Motor neuron (in vitro differentiated cells): ENCODE results near the gene LIMS4. TPM values are rescaled to one million over a fixed set of nuclear protein-coding genes. Genes with fewer than 3 reads are reported as not detected.
"Not testable (repeated sequence)": the region's sequence is repeated elsewhere in the genome, so short reads cannot be mapped to it uniquely, and the experiment has no call there.

Experiments used
- ATAC-seq, 8 experiments: fragments of 200-7000 bp; cut with Tn5 transposase; replicated peaks in 6 of 8; 2 replicates each; pipeline ENCODE4 v1.8.0; 2021; ENCODE audit warnings: mild to moderate bottlenecking in 8 of 8, moderate library complexity in 8 of 8
- H3K27ac ChIP-seq, 2 donors: fragments of 250-450 bp; sonication (Bioruptor Pico); 2 replicates each; pipeline ENCODE4 v1.9.0; 2021; ENCODE audit warnings: antibody characterized with exemption in 2 of 2, mild to moderate bottlenecking in 2 of 2, moderate library complexity in 1 of 2
- H3K4me1 ChIP-seq, 2 donors: fragments of 250-450 bp; sonication (Bioruptor Pico); replicated peaks in 1 of 2; 2 replicates each; pipeline ENCODE4 v1.6.1; 2021; ENCODE audit warnings: antibody characterized with exemption in 2 of 2, mild to moderate bottlenecking in 2 of 2, moderate library complexity in 1 of 2
- H3K4me3 ChIP-seq, 5 donors: fragments of 250-450 bp; sonication (Bioruptor Pico); 2 replicates each; pipeline ENCODE4 v1.9.0; 2021; ENCODE audit warnings: antibody characterized with exemption in 5 of 5, mild to moderate bottlenecking in 5 of 5, moderate library complexity in 4 of 5
- WGBS, 10 experiments: fragments of 450-650 bp; shearing (Covaris generic); methylation state at CpG; one replicate each; pipeline ENCODE4 v1.0.0; 2022; 5-methylcytosine and 5-hydroxymethylcytosine counted together
- in situ Hi-C, 9 experiments: fragments of 400-800 bp; cut with MboI; loops; one replicate each; pipeline ENCODE4 v1.15.0; 2021; ENCODE audit warnings: low sequenced_read_pairs in 9 of 9, low pct_unique_long_range_greater_than_20kb in 2 of 9; ENCODE audit not compliant: unreplicated experiment in 9 of 9
- total RNA-seq, 8 experiments: library from RNA; unstranded; fragments of 300-600 nt; gene quantifications; 2 replicates each; pipeline versions ENCODE4 v1.2.3 to v1.2.4, GENCODE V29; 2022

The LIMS4 gene
- total RNA-seq = 1 to 10 TPM in 3 of 8 experiments, under 1 TPM in 5; 0.21 to 4.1 (median 0.71) TPM

GRCh38 chr2:110472171-110473058 lies at the start of gene LIMS4:
TSS of gene LIMS4 (minus strand) at chr2:110472816. CDS start at chr2:110472778, 38 bp downstream.
- in situ Hi-C loops, H3K4me1 ChIP-seq, H3K4me3 ChIP-seq, H3K27ac ChIP-seq: not testable (repeated sequence)
- peak in 7 of 8 experiments; percentile 10 to 93 (median 89) for ATAC-seq
- WGBS, 10 experiments = no CpG with 5 or more reads among the region's 29 CpGs

DNA sequence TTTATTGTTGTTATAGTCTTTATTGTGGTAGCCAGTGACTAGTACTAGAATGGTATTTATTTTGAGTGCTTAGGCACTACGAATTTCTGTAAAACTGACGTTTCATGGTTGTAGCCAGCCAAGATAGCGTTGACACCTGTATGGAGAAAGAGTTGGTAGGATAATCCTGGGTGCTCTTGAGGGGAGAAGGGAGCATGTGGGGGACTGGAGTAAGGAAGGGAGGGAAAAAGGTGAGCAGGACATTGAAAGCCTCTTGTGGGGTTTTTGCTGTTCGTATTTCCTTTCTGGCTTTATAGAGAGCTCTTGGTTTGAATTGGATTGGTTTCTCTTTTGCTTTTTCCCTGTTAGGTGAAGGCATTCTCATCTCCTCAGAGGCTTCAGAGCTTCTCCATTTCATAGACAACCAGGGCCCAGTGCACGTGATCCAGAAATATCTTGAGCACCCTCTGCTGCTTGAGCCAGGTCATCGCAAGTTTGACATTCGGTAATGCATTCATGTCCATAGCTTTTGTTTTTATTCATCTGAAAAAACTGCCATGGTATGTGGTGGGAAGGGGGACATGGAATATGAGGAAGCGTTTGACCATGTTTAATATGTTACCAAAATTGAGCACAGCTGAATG lies 27.2 kb upstream of the LIMS4 start:
- H3K4me3 ChIP-seq, H3K4me1 ChIP-seq, H3K27ac ChIP-seq, in situ Hi-C loops: not testable (repeated sequence)
- no CpG with 5 or more reads among the region's 8 CpGs for WGBS, 10 experiments
- peak in 3 of 8 experiments; percentile 73 to 91 (median 90) for ATAC-seq

- H3K27ac ChIP-seq, H3K4me1 ChIP-seq, in situ Hi-C loops, H3K4me3 ChIP-seq: not testable (repeated sequence)
- ATAC-seq = peak in 1 of 8 experiments; percentile 51
- WGBS, 10 experiments = no CpG with 5 or more reads among the region's 6 CpGs
These were observed 23.4 kb upstream of the LIMS4 start for GRCh38 chr2:110496027-110496426.

DNA sequence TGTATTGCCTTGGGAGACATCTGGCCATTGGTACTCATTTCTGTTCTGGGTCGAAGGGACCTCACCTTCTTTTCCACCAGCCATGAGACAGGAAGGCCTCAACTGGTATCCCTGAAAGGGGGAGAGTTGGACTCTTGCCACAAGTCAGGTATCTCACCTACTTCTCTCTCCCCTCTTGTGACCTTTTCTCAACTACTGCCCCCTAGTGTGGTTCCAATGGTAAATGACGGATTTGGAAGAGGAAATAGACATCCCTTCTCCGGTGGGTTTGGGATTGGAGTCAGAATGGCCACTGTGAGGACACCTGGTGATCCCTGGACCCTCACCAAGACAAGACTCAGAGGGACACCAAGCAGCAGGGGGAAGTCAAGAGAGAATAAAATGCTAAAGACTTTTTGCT lies 21.9 kb upstream of the LIMS4 start:
- no CpG with 5 or more reads among the region's 3 CpGs for WGBS, 10 experiments
- ATAC-seq, in situ Hi-C loops, H3K4me1 ChIP-seq, H3K27ac ChIP-seq, H3K4me3 ChIP-seq: not testable (repeated sequence)

DNA sequence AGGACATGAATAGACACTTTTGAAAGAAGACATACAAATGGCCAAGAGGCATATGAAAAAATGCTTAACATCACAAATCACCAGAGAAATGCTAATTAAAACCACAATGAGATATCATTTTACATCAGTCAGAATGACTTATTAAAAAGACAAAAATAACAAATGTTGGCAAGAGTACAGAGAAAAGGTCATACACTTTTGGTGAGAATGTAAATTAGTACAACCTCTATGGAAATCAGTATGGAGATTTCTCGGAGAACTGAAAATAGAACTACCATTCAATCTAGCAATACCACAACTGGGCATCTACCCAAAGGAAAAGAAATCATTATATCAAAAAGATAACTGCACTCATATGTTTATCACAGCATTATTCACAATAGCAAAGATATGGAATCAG lies 16.4 kb upstream of the LIMS4 start:
- H3K4me3 ChIP-seq, H3K27ac ChIP-seq, H3K4me1 ChIP-seq, in situ Hi-C loops: not testable (repeated sequence)
- ATAC-seq = peak in 3 of 8 experiments; percentile 62 to 91 (median 91)
- no CpG with 5 or more reads among the region's 1 CpG for WGBS, 10 experiments

DNA sequence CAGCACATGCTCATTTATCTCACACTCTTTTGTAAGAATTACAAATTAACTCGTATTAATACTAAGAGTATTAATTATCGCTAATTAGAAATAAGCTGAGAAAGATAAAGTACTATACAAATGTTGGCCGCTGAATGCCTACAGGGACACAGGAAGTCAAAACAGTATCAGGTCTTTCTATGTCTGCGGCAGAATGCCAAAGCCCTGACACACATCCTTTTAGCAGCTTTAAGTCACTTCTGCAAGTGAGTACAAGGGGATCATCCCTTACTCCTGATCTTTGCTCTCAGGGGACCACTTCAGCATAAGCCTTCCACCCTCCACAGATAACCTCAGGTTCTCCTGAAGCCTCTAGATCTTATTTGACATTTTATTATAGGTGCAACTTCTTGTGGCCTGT lies 10.1 kb upstream of the LIMS4 start:
- ATAC-seq, H3K4me3 ChIP-seq, H3K4me1 ChIP-seq, in situ Hi-C loops, H3K27ac ChIP-seq: not testable (repeated sequence)
- no CpG with 5 or more reads among the region's 4 CpGs for WGBS, 10 experiments

DNA sequence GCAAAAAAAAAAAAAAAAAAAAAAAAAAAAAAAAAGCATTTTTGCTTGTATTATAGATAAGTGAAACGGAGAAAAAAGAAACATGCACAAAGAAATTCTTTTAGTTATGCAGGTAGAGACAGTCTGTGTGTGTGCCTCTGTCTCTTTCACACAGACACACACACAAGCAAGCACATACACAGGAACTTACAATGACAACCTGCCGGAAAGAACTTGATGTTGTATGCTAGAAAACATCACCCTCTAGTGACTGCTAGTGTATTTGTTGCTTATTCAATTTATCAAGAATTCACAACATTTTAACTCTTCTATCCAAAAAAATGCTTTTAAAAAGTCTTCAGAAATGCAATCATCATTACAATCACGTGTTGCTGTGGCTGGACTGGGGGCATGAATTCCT lies 8.6 kb upstream of the LIMS4 start:
- peak in 4 of 8 experiments; percentile 27 to 75 (median 58) for ATAC-seq
- in situ Hi-C loops, H3K4me1 ChIP-seq, H3K27ac ChIP-seq, H3K4me3 ChIP-seq: not testable (repeated sequence)
- no CpG with 5 or more reads among the region's 3 CpGs for WGBS, 10 experiments

- ATAC-seq, in situ Hi-C loops, H3K4me3 ChIP-seq, H3K4me1 ChIP-seq, H3K27ac ChIP-seq: not testable (repeated sequence)
- WGBS, 10 experiments = no CpG with 5 or more reads among the region's 4 CpGs
These were observed 7.5 kb upstream of the LIMS4 start for GRCh38 chr2:110480084-110480483.

DNA sequence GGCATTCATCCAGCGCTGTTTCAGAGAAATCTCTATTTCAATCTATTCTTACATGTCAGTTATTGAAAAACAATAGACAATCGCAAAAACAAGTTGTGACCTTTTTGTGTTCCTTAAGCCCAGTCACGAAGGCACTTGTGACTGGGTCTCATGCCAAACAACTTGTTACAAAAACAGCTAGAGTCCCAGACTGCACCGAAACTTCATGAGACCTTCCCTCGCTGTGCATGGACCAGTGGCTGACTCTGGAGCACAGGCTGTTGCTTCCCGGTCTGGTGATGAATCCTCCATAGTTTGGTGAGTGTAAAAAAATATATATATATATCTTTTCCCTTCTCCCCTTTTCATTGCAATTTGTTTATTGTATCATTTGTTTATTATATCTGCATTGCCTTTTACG lies 4.8 kb upstream of the LIMS4 start:
- in situ Hi-C loops, ATAC-seq, H3K27ac ChIP-seq, H3K4me3 ChIP-seq, H3K4me1 ChIP-seq: not testable (repeated sequence)
- no CpG with 5 or more reads among the region's 7 CpGs for WGBS, 10 experiments

DNA sequence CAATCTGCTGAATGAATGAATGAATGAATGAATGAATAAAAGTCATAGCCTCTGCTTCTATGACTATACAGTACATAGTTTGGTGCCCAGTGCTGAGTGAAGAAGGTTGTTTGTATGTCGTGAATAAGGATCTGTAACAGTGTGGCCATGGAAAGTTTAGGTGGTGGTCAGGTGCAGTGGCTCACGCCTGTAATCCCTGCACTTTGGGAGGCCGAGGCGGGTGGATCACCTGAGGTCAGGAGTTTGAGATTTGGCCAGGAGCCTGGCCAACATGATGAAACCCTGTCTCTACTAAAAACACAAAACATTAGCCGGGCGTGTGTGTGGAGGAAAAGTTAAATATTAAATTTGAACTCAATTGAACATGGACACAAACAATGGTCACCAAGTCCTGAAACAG lies 4.3 kb upstream of the LIMS4 start:
- H3K4me3 ChIP-seq, in situ Hi-C loops, H3K4me1 ChIP-seq, H3K27ac ChIP-seq, ATAC-seq: not testable (repeated sequence)
- no CpG with 5 or more reads among the region's 6 CpGs for WGBS, 10 experiments

GRCh38 chr2:110475627-110476359 lies 3.2 kb upstream of the LIMS4 start:
- in situ Hi-C loops, ATAC-seq: not testable (repeated sequence)
- no CpG with 5 or more reads among the region's 3 CpGs for WGBS, 10 experiments

DNA sequence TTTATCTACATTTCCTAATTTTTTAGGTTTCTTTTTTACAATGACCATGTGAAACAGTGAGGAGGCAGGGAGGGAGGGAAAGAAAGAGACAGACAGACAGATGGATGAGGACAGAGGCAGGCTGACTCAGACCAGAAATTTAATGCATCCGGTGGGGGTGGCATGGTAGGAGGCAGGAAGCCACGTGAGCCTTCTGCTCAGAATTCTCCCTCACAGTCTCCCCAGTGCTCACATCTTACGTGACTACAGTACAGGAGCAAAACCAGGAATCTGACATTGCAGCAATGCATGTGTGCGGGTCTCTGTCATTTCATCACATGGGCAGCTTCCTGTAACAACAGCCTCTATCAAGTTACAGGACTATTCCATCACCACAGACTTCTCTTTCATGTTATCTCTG lies 2.3 kb upstream of the LIMS4 start:
- H3K27ac ChIP-seq, H3K4me3 ChIP-seq, H3K4me1 ChIP-seq, in situ Hi-C loops: not testable (repeated sequence)
- ATAC-seq = peak; percentile 32 to 92 (median 64)
- no CpG with 5 or more reads among the region's 4 CpGs for WGBS, 10 experiments

More at GRCh38 chr2:110475627-110476359, 3.2 kb upstream of the LIMS4 start:
- H3K4me1 ChIP-seq, H3K4me3 ChIP-seq, H3K27ac ChIP-seq: not testable (repeated sequence)

DNA sequence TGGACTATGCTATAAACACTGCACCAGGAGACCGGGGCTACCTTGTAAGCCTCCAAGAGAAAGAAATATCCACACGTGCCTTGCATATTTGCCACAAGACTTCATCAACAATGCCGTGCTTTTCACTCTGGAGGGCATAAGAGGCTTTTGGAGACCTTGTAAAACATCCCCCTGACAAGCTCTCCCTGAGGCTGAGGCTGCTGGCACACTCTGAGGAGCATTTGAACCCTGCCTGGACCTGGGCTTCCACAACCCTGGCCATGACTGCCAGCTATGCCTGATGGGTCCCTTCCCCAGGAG lies 393 bp upstream of the LIMS4 start:
- H3K4me1 ChIP-seq, in situ Hi-C loops, H3K27ac ChIP-seq, H3K4me3 ChIP-seq: not testable (repeated sequence)
- no CpG with 5 or more reads among the region's 3 CpGs for WGBS, 10 experiments
- peak in 1 of 8 experiments; percentile 59 for ATAC-seq
